ENCODE measurements around the gene DDHD1.

GRCh38 chr14:53127832-53128231 is 25.3 kb downstream of the DDHD1 start:
- no peak for TF ChIP-seq POLR2A (IDR thresholded peaks at IDR 0.05; ENCODE audit: low read length)
- TF ChIP-seq, protein P1, sequence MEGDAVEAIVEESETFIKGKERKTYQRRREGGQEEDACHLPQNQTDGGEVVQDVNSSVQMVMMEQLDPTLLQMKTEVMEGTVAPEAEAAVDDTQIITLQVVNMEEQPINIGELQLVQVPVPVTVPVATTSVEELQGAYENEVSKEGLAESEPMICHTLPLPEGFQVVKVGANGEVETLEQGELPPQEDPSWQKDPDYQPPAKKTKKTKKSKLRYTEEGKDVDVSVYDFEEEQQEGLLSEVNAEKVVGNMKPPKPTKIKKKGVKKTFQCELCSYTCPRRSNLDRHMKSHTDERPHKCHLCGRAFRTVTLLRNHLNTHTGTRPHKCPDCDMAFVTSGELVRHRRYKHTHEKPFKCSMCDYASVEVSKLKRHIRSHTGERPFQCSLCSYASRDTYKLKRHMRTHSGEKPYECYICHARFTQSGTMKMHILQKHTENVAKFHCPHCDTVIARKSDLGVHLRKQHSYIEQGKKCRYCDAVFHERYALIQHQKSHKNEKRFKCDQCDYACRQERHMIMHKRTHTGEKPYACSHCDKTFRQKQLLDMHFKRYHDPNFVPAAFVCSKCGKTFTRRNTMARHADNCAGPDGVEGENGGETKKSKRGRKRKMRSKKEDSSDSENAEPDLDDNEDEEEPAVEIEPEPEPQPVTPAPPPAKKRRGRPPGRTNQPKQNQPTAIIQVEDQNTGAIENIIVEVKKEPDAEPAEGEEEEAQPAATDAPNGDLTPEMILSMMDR (IDR thresholded peaks at IDR 0.05): no peak
- no peak for TF ChIP-seq ZSCAN20 (CRISPR knock-in tag; IDR thresholded peaks at IDR 0.05)
- no peak for TF ChIP-seq NPAS2 (CRISPR knock-in tag; IDR thresholded peaks at IDR 0.05; ENCODE audit: borderline replicate concordance)
- no peak for TF ChIP-seq REST (IDR thresholded peaks at IDR 0.05)

All from A549 (cell line).